ENCODE results near the gene PARM1.

PARM1 gene

GRCh38 chr4:75089206-75089605, 156.3 kb downstream of the PARM1 start:
- ChIA-PET POLR2A (no interaction called here), CTCF (interaction anchor here (2.0 kb wide), 1 partner anchor 29 kb away, joined by 6 read pairs; no protein-coding TSS in a partner anchor)
- DNase-seq (ENCODE audit: extremely low spot score), result no peak
- no peak for TF ChIP-seq CTCF (IDR thresholded peaks at IDR 0.05; ENCODE audit: control extremely low read depth, extremely low read depth, low read depth, missing control alignments)

DNA sequence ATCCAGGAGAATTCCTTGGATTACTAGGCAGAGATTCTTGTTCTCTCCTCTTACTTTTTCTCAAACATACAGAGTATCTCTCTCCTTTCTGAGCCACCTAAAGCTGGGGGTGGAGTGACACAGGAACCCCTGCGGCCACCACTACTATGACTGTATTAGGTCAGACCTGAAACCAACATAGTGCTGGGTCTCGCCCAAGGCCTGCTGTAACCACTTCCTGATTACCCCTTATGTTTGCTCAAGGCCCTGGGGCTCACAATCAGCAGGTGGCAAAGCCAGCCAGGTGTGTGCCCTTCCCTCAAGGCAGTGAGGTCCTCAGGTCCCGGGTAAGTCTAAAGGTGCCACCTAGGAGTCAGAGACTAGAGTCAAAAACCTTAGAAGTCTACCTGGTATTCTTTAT, 166.4 kb downstream of the PARM1 start:
- ChIA-PET POLR2A (no interaction called here), CTCF (interaction anchor here (1.2 to 2.0 kb wide), 3 partner anchors 9 to 16 kb away, joined by 3 to 5 read pairs (median 4); no protein-coding TSS in a partner anchor)
- TF ChIP-seq CTCF (IDR thresholded peaks at IDR 0.05; ENCODE audit: control extremely low read depth, extremely low read depth, low read depth, missing control alignments), result no peak
- peak; percentile 30 for DNase-seq (ENCODE audit: extremely low spot score)
